HG02763 (cell line): ENCODE results near the gene NKAIN1.
"Not testable (repeated sequence)": the region's sequence is repeated elsewhere in the genome, so short reads cannot be mapped to it uniquely, and the experiment has no call there.

Source experiments
- ATAC-seq: cut with Tn5 transposase; IDR thresholded peaks from one replicate; pipeline ENCODE4 v1.9.1; 2021; ENCODE audit warnings: mild to moderate bottlenecking, moderate library complexity; ENCODE audit not compliant: unreplicated experiment

Gene NKAIN1

GRCh38 chr1:31198600-31198999, 41.1 kb downstream of the NKAIN1 start:
- no peak for ATAC-seq

- ATAC-seq, result no peak
Observed at GRCh38 chr1:31198150-31198549, 41.5 kb downstream of the NKAIN1 start.

- no peak for ATAC-seq
Observed at GRCh38 chr1:31196685-31197084, 43.0 kb downstream of the NKAIN1 start.

- ATAC-seq, result not testable (repeated sequence)
Observed at GRCh38 chr1:31195267-31195666, 44.4 kb downstream of the NKAIN1 start.

- no peak for ATAC-seq
Observed at GRCh38 chr1:31193729-31194128, 46.0 kb downstream of the NKAIN1 start.

GRCh38 chr1:31191281-31191680, 48.4 kb downstream of the NKAIN1 start:
- ATAC-seq, result no peak

GRCh38 chr1:31189696-31190674, 49.7 kb downstream of the NKAIN1 start:
- no peak for ATAC-seq

GRCh38 chr1:31183927-31184554, 55.6 kb downstream of the NKAIN1 start:
- ATAC-seq, result no peak

- ATAC-seq, result no peak
Observed at GRCh38 chr1:31183126-31183525, 56.6 kb downstream of the NKAIN1 start.

GRCh38 chr1:31182352-31182751, 57.3 kb downstream of the NKAIN1 start:
- no peak for ATAC-seq

GRCh38 chr1:31181515-31182343, 58.0 kb downstream of the NKAIN1 start:
- no peak for ATAC-seq

GRCh38 chr1:31180338-31180737, 59.3 kb downstream of the NKAIN1 start:
- no peak for ATAC-seq

- ATAC-seq, result not testable (repeated sequence)
Observed at GRCh38 chr1:31176291-31176690, 63.4 kb downstream of the NKAIN1 start.

- ATAC-seq, result no peak
Observed at GRCh38 chr1:31170486-31170735, 69.3 kb downstream of the NKAIN1 start.

GRCh38 chr1:31166462-31166861, 73.2 kb downstream of the NKAIN1 start:
- ATAC-seq, result no peak

GRCh38 chr1:31164291-31164690, 75.4 kb downstream of the NKAIN1 start:
- no peak for ATAC-seq

- no peak for ATAC-seq
Observed at GRCh38 chr1:31163866-31164265, 75.8 kb downstream of the NKAIN1 start.

GRCh38 chr1:31161571-31161970, 78.1 kb downstream of the NKAIN1 start:
- no peak for ATAC-seq

GRCh38 chr1:31159869-31160611, 79.6 kb downstream of the NKAIN1 start:
- ATAC-seq, result no peak

GRCh38 chr1:31159323-31159722, 80.4 kb downstream of the NKAIN1 start:
- ATAC-seq, result no peak
